ENCODE measurements around the gene AGBL2.
"Not testable (repeated sequence)": the region's sequence is repeated elsewhere in the genome, so short reads cannot be mapped to it uniquely, and the experiment has no call there.

Gene AGBL2, protein sequence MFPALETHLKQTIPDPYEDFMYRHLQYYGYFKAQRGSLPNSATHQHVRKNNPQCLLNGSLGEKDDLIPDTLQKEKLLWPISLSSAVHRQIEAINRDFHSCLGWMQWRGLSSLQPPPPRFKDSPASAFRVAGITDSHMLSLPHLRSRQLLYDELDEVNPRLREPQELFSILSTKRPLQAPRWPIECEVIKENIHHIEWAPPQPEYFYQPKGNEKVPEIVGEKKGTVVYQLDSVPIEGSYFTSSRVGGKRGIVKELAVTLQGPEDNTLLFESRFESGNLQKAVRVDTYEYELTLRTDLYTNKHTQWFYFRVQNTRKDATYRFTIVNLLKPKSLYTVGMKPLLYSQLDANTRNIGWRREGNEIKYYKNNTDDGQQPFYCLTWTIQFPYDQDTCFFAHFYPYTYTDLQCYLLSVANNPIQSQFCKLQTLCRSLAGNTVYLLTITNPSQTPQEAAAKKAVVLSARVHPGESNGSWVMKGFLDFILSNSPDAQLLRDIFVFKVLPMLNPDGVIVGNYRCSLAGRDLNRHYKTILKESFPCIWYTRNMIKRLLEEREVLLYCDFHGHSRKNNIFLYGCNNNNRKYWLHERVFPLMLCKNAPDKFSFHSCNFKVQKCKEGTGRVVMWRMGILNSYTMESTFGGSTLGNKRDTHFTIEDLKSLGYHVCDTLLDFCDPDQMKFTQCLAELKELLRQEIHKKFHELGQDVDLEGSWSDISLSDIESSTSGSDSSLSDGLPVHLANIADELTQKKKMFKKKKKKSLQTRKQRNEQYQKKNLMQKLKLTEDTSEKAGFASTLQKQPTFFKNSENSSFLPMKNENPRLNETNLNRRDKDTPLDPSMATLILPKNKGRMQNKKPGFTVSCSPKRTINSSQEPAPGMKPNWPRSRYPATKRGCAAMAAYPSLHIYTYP

DNA sequence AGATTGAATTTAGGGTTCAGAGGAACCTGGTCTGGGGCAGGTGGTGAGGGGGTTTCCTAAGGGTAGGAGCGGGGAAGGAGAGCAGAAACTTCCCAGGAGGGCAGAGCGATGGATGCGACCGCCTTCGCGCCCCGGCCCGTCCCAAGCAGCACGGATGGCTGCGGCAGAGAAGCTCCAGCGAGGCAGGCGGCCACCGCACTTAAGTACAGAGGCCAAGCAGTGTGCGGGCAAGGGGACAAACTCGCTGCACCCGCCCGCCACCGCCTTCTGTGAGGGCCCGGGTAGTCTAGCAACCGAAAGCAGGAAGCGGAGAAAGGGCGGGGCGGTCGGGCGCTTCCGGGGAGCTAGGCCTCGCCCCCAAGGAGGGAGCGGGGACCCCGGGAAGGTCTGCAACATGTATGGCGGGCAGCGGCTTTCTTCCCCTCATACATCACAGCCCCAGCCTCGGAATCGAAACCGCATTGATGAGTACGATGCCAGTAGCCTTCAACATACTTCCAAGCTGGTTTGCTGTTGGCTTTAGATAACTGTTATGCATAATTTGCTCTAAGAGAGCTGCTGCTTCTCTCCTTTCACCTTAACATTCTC, at the start of gene AGBL2:
TSS of gene AGBL2 (minus strand) at position 288 of the 588 bp plus-strand sequence. CDS start 719 bp downstream, outside the sequence.
- DNase-seq: no peak

DNA sequence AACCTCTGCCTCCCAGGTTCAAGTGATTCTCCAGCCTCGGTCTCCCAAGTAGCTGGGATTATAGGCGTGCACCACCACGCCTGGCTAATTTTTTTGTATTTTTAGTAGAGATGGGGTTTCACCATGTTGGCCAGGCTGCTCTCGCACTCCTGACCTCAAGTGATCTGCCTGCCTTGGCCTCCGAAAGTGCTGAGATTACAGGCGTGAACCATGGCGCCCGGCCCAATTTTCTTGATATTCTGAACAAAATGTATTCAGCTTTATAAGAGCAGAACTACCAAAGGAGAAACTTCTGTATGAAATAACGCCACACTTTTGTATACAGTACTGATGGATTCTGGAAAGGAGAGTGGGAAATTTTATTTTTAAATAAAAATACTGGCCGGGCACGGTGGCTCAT, 44.1 kb upstream of the AGBL2 start:
- DNase-seq: not testable (repeated sequence)

DNA sequence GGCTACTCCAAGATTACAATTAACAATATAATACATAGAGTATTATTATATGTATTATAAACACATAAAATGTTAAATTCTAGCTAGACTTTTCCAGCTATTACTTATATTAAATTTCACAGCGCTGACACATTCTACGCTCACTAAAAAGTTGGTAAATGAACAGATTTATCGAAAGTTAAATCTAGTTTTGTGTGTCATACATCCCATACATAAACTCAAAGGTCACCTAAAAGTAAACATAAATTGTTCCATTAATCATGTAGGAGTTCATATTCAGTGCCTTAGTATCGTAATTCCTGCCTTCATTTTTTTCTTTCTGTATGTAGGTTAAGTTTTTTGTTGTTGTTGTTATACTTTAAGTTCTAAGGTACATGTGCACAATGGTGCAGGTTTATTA, 41.0 kb upstream of the AGBL2 start:
- no peak for DNase-seq

DNA sequence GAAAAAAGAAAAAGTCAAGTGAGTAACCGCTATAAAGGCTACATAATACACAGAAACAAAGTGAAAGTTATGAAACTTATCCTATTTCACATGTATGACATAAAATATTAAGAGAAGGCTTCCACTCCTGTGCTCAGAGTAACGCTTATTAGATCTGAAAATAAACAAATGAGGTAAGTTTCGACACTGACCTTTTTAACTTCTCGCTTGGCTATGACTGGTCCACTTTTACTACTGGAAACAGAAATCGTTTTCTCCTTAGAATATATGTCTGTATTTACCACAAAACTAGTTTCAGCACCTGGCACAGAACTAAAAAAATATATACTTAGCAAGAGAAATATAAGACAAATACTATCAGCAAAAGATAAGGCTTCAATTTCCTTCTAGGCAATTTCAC, 35.6 kb upstream of the AGBL2 start:
- DNase-seq: no peak

DNA sequence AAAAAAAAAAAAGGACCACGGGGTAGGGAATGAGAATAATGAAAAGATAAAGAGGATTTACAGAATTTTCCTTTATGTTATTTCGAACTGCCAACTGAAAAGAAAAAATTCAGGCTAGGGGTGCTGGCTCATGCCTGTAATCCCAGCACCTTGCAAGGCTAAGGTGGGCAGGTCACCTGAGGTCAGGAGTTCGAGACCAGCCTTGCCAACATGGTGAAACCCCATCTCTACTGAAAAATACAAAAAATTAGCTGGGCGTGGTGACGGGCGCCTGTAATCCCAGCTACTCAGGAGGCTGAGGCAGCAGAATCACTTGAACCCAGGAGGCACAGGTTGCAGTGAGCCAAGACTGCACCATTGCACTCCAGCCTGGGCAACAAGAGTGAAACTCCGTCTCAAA, 27.3 kb upstream of the AGBL2 start:
- not testable (repeated sequence) for DNase-seq

DNA sequence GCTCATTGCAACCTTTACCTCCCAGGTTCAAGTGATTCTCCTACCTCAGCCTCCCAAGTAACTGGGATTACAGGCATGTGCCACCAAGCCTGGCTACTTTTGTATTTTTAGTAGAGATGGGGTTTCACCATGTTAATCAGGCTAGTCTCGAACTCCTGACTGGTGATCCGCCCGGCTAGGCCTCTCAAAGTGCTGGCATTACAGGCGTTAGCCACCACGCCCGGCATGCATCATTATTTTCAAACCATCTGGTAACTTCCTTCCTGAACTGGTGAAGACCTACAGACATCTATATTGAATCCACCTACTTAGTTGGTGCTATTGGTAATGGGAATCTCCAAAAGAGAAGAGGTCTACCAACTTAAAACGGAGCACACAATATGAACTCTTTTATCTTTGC, 22.6 kb upstream of the AGBL2 start:
- not testable (repeated sequence) for DNase-seq

DNA sequence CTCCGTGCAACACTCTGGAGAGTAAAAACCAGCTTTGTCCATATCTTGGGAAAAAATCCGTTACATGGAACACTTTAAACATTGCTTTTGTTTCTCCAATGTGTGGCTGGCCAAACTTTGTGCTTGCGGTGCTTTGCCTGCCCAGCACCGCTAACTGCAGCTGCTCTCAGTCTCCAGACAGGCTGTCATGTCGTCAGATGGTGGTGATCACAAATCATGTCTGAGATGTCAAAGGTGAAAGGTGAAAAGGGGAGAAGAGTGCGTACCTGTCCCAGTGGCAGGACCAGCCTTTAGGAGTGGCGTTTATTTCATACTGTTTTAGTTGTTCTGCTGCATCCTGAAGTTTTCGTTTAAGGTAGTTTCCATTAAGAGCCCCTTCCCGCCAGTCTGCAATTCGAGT, 17.1 kb upstream of the AGBL2 start:
- no peak for DNase-seq

DNA sequence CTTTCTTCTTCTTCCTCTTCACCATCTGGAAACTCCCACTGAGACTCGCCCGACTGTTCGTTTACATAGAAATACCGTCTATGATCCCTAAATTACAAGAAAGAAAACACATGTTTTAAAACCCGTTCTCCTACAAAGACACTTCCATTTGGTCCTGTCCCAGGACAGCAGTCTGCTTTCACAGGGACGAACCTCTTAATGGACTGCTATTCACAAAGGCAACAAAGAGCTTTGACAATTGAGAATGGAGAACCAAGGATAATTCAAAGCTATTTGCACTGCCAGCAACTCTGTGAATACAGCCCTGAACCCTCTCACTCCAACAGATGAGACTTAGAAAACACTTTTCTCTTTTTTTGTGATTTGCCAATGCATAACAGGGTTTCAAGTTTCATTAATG, 16.3 kb upstream of the AGBL2 start:
- DNase-seq: no peak

DNA sequence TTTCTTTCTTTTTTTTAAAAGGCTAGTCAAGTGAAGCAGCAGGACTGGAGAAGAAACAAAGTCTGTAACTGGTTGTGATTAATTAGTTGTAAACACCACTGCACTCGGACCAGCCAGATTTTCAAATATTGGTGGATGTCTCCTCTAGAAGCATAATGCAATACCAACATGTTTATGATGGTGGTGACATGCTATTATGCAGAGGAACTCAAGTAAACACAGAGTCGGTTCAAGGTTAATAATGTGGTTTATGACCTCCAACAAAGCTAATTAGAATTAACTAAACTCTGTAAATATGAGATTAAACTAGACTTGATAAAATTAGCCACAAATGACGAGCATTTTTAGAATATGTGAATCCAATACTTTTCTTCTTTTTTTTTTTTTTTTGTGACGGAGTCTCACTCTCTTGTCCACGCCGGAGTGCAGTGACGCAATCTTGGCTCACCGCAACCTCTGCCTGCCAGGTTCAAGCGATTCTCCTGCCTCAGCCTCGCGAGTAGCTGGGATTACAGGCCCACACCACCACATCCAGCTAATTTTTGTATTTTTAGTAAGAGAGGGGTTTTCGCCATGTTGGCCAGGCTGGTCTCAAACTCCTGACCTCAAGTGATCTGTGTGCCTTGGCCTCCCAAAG, 11.8 kb upstream of the AGBL2 start:
- no peak for DNase-seq

DNA sequence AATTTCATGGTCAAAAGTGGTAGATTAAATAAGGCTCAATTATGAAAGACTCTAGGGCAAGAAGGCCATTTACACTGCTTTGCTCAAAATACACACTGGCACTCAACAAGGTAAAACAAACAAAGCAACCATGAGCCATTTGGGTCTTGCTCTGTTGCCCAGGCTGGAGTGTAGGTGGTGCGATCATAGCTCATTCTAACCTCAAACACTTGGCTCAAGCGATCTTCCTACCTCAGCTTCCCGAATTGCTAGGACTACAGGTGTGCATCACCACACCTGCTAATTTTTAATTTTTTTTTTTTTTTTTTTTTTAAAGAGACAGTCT, 10.9 kb upstream of the AGBL2 start:
- DNase-seq: no peak

DNA sequence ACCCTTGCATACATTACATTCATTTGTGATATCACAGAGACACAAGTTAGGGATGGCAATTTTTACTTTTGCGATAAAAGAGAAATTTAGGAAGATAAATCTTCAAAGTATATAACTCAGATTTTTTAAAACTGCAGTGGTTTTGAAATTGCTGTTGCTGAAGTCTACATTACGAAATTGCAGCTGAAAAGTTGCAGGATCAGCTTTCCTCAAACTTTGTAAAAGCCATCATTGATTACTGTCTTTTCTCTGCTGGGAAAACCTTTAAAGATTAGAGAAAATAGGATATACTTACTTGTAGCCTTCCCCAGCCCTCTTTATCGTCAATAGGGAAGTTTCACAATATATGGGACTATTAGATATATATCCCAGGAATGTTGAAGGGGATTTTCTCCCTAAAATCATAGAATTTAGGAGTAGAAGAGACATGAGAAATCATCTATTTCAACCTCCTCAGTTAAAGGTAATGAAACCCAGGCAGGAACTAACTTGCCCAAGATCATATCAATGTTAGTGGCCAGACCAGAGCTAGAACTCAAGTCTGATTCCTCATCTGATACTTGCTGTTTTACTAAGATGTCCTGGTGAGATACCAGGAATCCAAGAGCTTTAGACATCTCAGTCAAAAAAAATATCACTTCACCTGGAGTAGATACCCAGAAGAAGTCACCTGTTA, 10.4 kb upstream of the AGBL2 start:
- DNase-seq: no peak

DNA sequence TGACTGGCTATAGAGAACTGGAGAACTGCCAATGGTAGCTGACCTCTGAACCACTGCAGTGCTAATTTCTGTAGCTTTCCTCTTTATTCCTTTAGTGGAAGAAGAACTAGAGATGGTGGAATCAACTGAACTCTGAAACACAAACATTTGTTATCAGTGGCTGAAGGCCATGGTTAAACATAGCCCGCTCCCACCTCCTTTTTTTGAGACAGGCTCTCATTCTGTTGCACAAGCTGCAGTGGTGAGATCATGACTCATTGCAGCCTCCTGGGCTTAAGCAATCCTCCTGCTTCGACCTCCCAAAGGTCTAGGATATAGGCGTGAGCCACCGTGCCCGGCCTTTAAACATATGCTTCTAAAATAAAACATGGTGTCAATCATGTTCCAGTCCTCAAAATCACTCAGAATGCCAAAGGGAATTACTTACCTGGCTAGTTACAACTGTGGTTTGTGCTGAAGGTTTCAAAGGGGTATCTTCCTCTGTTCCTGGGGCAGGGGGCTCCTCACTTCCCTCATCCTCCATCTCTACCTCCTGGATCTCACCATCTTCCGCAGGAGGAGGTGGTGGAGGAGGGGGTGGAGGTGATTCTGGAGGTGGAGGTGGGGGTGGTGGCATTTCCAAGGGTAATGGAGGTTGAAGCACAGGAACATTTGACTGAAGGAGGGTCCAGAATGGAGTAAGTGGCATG, 9.0 kb upstream of the AGBL2 start:
- no peak for DNase-seq

DNA sequence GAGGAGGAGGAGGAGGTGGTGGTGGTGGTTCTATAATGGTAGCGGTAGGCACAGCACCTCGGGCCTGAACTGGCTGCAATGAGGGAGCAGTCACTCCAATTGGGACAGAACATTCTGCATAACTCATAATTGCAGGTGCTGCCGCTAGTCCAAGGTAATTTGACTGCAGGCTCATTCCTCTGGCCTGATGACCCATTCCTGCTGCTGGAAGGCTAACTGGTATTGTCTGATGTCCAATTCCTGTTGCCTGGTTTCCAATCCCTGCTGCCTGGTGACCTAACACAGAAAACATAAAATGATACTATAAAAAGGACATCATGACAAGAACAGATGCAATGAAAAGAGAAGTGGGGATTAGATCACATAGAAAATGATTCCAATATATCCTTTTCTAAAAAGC, 7.9 kb upstream of the AGBL2 start:
- DNase-seq: no peak

DNA sequence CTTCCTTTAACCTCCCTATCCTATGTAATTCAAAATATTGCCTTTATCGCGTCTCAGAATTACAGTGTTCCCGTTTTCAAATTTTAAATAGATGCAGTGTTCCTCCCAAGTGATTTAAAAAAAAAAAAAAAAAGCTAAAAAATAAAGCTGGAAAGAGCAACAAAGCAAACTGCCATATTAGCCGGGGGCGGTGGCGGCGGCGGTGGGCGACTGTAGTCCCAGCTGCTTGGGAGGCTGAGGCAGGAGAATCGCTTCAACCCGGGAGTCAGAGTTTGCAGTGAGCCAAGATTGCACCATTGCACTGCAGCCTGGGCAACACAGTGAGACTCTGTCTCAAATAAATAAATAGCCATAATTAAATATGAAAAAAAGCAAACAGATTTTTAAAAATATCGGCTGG, 5.5 kb upstream of the AGBL2 start:
- DNase-seq: no peak

DNA sequence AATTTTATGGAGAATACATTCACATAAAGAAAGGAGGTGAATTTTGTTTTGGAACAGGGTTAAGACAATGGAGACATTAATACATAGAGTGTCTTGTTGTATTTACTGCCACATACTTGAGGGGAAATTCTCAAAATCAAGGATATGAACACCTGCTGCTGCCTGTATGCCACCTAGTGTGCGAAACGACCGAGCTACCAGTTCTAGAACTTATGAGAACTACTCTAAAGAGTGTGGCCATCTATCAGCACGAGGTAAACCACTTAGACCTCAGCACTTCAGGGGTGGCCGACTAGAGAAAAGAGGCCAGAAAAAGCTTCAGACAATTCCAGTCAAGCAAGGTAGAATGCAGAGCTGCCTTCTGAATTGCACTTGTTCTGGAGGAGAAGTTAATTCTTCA, 1.5 kb upstream of the AGBL2 start:
- DNase-seq: no peak

DNA sequence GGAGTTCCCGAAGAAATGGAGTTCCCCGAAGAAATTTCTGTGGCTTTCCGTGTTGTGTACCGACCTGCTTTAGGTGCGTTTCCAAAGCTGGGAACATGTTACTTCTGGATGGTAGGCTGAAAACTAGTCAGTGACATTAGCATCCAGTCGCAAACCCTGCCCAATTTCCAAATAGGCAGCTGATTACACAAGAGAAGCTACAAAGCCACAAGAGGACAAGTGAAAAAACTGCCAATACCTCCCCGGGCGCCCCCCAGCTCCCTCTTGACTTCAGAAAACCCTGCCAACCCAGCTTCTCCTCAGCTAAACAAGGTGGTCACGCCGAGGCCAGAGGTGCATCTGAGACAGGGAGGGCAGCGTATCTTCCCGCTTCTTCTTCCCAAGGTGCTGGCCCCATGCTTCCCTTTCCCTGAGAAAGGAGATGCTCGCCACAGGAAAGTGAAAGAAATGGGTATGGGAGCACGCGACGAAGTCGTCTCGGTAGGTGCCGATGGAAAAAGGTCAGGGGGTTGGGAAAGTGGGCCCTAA, 551 bp downstream of the AGBL2 start:
- DNase-seq: no peak

DNA sequence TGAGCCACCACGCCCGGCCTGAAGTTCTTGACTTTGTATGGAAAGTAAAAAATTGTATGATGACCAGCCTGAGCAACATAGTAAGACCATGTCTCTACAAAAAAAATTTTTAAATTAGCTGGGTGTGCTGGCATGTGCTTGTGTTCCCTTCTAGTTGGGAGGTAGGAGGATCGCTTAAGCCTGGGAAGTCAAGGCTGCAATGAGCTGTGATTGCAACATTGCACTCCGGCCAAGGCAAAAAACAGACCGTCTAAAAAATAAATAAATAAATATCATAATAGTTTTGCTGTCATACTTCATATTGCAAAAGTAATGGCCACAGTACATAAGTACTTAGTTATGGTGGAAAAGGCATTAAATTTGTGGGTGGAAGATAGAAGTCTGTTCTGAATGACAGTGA, 3.4 kb downstream of the AGBL2 start:
- DNase-seq: no peak

DNA sequence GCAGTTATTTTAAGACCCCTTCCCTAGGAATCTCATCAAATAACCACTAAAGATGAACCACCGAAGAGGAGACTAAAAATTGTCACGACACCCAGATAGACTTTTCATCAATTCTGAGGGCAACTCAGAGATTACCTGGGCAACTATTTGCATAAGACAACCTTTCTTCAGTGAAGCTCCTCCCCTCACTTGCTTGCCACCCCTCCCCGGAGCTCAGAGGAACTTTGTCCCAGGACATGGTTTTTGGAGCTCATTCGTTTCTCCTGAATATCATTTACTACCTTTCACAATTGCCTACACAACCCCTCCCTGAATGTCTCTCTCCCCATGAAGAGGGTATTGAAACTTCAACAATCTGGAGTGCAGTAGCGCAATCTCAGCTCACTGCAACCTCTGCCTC, 3.9 kb downstream of the AGBL2 start:
- DNase-seq: no peak

DNA sequence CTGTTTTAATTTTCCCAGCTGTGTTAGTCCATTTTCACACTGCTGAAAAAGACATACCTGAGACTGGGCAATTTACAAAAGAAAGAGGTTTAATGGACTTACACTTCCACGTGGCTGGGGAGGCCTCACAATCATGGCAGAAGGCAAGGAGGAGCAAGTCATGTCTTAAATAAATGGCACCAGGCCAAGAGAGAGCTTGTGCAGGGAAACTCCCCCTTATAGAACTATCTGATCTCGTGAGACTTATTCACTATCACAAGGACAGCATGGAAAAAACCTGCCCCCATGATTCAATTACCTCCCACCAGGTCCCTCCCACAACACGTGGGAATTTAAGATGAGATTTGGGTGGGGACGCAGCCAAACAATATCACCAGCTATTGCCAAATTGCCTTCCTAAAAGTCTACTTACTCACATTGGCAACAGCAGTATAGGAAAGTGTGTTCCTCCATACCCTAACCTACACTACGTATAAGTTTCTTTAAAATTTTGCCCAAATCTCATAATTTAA, 7.8 kb downstream of the AGBL2 start:
- not testable (repeated sequence) for DNase-seq

DNA sequence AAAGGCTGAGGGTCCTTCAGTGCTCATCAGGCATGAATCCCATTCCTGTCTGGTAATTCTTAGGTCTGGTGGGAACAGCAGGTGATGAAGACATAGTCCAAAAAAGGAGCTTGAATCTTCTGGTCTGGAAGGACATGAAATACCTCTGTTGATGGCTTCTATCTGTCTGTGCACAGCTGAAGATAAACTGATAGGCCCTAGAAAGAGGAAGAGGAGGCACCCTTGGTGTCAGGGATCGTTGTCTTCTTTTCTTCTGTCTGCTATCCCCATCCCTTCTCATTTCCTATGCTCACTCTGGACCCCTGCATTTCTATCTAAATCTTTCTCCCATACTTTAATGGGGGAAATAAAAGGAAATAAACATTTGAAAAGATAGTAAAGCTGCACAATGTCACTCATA, 9.4 kb downstream of the AGBL2 start:
- no peak for DNase-seq

DNA sequence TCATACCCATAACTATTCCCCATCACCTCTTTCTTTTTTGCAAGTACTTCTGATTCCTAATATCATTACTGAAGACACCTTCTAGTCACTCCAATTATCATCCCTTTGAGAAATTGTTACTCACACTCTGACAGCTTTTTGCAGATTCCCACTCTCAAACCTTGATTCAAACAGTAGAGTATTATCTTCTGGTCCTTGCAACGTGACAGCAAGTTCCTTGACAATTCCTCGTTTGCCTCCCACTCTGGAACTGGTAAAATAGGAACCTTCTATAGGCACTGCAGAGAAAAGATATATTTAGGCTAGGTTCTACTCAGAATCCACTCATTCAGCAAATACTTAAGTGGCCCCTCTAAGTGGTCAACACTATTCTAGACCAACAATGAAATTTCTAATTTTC, 23.2 kb downstream of the AGBL2 start:
- DNase-seq: no peak

DNA sequence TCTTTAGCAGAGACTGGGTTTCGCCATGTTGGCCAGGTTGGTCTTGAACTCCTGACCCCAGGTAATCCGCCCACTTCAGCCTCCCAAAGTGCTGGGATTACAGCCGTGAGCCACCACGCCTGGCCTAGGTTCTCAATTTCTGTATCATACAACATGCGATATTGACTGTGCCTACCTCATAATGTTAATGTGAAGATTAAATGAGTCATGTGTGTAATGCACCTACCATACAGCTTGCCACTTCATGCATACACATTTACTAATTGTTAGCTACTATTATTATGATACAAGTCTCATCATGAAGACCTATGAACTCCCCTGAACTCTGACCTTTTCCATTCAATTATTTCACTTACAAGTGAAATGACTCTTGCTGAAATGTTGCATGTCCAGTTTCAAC, 25.7 kb downstream of the AGBL2 start:
- no peak for DNase-seq

Measured in NCI-H1694 treated with DMSO at 0.1 percent for 48 hours (cell line).